HG02610 (cell line): Measurements from ENCODE around the gene USP9X.
"Not testable (repeated sequence)": the region's sequence is repeated elsewhere in the genome, so short reads cannot be mapped to it uniquely, and the experiment has no call there.

Source experiments
- ATAC-seq: cut with Tn5 transposase; IDR thresholded peaks from one replicate; pipeline ENCODE4 v1.9.1; 2021; ENCODE audit warnings: mild to moderate bottlenecking, moderate library complexity; ENCODE audit not compliant: unreplicated experiment

USP9X gene

DNA sequence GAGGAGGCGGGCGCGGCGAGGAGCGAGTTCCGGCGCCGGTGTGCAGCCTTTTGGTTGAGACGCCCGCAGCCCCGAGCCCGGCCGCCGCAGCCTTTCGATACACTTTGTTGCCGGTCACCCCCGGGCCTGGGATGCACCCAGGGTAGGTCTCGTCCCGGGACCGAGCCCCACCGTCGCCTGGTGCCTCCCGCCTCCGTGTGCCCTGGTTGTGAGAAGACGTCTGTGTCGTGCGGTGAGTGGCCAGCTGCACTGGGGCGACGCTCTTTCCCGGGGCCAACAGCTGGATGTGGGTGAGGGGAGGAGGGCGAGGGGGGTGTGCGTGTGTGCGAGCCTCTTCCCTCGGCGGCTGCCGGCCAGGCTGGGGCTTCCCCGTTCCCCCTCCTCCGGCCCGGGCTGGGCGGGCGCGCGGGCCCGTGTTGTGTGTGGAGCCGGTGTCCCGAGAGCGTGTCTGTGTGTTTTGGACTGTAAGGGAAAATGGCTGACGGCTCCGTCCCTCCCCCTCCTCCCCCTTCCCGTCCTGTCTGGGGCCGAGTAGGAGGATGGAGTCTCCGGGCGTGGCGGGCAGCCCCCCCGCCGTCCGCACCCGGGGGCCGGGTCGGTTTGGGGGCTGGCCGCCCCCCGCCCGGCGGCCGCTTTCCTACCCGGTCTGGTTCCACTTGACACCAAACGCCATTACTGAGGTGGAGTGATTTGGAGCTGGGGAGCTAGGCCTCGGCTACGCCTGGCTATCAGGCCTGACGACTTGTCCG is 807 bp downstream of the USP9X start:
- ATAC-seq = no peak

DNA sequence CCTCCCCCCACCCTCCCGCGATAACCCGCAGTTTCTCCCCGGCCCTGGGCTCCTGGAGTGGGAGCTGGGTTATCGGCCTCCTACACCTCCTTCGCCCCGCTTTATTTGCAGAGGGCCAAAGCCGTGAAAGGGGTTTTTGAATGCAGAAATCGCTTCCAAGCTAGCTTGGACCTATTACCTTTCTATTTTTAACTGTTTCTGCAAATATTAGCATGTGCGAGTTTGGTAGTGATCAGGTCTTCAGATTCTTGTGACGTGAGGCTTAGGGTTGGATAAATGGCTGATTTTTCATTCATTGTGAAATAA is 1.3 kb downstream of the USP9X start:
- ATAC-seq = no peak

GRCh38 chrX:41087201-41087600 is 2.0 kb downstream of the USP9X start:
- no peak for ATAC-seq

- ATAC-seq = no peak
These were observed 5.5 kb downstream of the USP9X start for GRCh38 chrX:41090568-41091238.

DNA sequence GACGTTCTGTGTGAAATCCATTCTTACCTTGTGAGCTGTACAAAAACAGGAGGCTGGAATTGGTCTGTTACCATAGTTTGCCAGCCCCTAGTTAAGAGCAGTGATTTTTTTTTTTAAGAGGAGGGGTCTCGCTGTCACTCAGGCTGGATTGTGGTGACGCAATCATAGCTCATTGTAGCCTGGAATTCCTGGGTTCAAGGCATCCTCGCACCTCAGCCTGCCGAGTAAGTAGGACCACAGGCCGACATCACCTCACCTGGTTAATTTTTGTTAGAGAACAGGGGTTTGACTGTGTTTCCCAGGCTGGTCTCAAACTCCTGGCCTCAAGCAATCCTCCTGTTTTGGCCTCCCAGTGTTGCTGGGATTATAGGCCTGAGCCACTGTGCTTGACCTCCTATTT is 7.5 kb downstream of the USP9X start:
- ATAC-seq = no peak

- no peak for ATAC-seq
These were observed 9.9 kb downstream of the USP9X start for GRCh38 chrX:41095174-41095573.

- no peak for ATAC-seq
These were observed 10.7 kb downstream of the USP9X start for GRCh38 chrX:41095908-41096307.

GRCh38 chrX:41096339-41096955 is 11.2 kb downstream of the USP9X start:
- ATAC-seq = no peak

DNA sequence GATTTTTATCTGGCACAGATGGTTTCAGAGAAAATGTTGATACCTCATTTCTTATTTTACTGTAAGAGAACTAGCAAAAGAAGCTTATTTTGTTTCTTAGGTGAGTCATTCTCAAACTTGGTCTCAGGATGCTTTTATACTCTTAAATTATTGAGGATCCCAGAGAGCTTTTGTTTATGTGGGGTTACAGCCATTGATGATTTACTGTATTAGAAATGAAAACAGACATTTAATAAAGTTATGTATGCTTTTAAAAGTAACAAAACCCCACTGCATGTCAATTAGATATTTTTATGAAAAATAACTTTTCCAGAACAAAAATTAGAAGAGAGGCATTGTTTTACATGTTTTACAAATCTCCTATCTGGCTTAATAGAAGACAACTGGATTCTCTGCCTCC is 12.1 kb downstream of the USP9X start:
- no peak for ATAC-seq

DNA sequence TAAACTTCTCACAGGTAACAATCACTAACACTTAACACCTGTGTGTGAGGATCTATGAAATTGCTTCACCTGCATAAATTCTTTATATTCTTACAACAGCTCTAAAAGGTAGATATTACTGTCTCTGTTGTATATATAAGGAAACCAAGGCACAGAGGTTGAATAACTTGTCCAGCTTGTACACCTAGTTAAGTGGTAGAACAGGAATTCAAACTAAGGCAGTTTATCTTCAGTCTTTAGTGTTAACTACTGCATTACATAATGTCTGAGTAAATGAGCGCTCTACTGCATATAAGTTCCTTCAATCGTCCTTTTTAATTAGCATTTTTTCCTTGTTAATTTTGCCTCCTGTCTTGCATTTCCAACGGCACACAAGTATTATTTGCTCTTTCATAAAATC is 15.0 kb downstream of the USP9X start:
- ATAC-seq = no peak

GRCh38 chrX:41100819-41101218 is 15.6 kb downstream of the USP9X start:
- no peak for ATAC-seq

GRCh38 chrX:41105005-41105404 is 19.8 kb downstream of the USP9X start:
- no peak for ATAC-seq

DNA sequence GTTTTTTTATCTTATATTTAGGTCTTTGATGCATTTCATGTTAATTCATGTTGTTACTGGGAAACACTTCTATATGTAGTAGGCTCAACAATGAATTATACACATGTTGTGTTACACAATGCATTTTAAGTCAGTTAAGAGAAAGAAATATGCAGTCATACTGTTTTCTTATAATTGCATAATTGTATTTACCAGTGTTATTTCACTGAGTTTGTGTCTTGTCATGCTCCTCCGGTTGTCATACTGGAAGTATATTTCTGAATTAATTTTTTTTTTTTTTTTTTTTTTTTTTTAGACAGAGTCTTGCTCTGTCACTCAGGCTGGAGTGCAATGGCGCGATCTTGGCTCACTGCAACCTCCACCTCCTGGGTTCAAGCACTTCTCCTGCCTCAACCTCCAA is 21.0 kb downstream of the USP9X start:
- ATAC-seq = not testable (repeated sequence)

DNA sequence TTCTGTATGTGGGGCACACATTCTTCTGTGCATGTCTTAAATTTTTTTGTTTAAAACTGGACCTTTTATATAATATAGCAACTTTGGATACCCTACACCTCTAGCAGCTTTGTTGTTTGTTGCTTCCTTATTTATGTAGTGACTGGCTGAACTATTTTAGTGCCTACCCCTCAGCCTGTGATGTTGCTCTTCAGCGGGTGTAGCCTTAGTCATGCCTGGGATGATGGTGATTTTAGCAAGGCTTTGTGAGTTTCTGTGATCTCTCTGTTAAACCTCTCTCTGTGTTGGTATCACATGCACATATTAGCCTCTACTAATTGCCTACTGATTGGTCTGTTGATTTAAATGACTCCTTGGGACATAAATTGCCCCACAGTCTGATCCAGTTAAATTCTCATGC is 22.8 kb downstream of the USP9X start:
- no peak for ATAC-seq

GRCh38 chrX:41108463-41109205 is 23.4 kb downstream of the USP9X start:
- no peak for ATAC-seq

DNA sequence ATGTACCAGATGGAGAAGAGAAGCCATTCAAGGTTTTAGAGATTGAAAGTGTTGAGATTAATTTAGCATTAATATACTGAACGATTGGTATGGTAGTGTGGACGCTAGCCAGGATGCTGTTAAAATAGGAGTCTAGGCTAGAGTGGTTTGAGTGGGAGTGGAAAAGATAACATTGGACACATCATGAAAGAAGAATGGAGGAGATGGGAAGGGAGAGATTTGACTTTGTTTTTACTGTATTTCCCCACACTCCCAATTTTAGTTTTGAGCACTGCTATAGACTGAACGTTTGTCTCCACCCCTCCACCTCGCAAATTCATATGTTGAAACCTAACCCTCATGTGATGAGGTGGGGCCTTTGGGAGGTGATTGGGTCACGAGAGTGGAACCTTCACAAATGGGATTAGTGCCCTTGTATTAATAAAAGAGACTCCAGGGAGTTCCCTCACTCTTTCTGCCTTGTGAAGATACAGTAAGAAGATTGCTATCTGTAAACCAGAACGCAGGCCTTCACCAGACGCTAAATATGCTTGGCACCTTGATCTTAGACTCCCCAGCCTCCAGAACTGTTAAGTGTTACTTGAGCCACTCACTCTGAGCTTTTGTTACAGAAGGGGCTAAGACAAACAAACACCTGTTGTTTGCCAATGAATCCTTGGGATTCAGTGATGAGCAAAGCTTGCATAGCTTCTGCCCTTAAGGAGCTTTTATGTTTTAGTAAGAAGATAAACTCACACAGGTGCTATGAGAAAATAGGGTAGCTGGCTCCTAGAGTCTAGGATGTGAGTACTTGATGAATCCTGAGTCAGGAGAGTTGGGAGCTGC is 25.8 kb downstream of the USP9X start:
- ATAC-seq = no peak

DNA sequence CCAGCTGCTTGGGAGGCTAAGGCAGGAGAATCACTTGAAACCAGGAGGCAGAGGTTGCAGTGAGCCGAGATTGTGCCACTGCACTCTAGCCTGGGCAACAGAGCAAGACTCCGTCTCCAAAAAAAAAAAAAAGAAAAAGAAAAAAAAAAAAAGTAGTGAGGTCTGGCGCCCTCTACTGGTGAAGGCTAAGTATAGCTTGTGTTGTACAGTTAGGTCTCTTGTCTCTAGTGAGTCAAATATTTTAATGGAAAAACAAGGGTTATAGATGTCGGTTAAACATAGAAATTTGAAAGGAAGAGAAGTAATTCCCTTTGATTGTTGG is 29.8 kb downstream of the USP9X start:
- ATAC-seq = not testable (repeated sequence)

- ATAC-seq = peak; percentile 80
These were observed 31.7 kb downstream of the USP9X start for GRCh38 chrX:41116948-41117347.

GRCh38 chrX:41118156-41118555 is 32.9 kb downstream of the USP9X start:
- no peak for ATAC-seq

- peak; percentile 30 for ATAC-seq
These were observed 34.6 kb downstream of the USP9X start for GRCh38 chrX:41119803-41120202.

- ATAC-seq = no peak
These were observed 36.5 kb downstream of the USP9X start for GRCh38 chrX:41121766-41122165.
